HG03097 (cell line): ENCODE data around the gene AEBP2.
"Not testable (repeated sequence)": the region's sequence is repeated elsewhere in the genome, so short reads cannot be mapped to it uniquely, and the experiment has no call there.

Experiments
- ATAC-seq: cut with Tn5 transposase; IDR thresholded peaks from one replicate; pipeline ENCODE4 v1.9.1; 2021; ENCODE audit not compliant: unreplicated experiment, low FRiP score

Gene AEBP2

DNA sequence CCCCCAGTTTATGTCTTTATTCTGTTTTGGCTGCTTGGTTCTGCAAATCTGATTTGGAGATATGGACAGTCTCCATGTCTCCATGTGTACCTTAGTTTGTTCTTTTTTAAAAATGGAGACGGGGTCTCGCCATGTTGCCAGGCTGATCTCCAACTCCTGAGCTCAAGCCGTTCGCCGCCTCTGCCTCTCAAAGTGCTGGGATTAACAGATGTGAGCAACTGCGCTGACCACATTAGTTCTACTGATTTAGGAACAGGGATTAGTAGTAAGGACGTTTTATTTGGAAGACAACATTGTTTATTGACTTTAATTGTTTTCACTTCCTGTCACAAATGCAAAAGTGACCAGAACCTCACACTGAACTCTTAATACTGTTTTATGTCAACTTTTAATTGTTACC lies 14.7 kb downstream of the AEBP2 start:
- no peak for ATAC-seq

DNA sequence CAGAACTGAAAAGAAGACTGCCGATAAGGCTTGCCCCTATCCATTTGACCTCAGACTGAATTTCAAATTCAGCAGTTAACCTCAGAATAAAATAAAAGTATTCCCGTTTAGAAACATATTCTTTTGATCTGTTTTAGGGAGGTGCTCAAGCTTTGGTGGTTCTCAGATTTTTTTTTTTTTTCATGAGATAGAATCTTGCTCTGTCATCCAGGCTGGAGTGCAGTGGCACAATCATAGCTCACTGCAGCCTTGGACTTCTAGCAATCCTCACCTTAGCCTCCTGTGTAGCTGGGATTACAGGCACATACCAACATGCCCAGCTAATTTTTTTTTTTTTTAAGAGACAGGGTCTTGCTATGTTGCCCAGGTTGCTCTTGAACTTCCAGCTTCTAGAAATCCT lies 15.5 kb downstream of the AEBP2 start:
- no peak for ATAC-seq

DNA sequence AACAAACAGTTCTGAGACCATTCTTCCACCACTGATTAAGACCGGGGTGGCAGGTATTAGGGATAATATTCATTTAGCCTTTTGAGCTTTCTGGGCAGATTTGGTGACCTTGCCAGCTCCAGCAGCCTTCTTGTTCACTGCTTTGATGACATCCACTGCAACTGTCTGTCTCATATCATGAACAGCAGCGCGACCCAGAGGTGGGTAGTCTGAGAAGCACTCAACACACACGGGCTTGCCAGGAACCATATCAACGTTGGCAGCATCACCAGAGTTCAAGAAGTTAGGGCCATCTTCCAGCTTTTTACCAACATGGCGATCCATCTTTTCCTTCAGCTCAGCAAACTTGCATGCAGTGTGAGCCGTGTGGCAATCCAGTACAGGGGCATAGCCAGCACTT lies 16.9 kb downstream of the AEBP2 start:
- ATAC-seq: no peak

DNA sequence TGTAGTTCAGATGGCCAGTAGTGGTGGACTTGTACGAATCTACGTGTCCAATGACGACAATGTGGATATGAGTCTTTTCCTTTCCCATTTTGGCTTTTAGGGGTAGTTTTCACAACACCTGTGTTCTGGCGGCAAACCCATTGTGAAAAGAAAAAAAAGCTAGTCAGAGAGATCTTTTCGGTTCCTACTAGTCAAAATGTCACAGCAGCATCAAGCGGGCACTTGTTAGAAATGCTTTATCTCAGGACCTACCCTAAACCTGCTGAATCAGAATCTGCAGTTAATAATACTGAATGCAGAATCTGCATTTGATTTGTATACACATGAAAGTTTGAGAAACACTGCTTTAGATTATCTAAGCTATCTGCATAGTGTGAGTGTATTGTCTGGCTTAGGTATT lies 18.3 kb downstream of the AEBP2 start:
- ATAC-seq: no peak

DNA sequence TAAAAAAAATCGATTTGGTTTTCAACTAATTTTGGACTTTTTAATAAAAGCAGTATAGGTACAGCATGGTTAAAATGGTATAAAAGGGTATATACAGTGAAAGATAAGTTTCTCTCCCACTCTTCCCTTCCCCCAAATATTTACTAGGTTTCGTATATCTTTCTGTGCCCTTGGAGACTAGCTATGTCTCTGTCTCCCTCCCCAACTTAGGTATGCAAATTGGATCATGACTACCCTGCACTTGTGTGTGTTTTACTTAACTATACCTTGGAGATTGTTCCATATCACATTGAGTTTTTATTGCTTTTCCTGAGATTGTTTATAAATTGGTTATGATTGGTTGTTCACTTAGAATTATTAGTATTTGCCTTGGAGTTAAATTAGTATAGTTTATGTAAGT lies 19.4 kb downstream of the AEBP2 start:
- ATAC-seq: no peak

DNA sequence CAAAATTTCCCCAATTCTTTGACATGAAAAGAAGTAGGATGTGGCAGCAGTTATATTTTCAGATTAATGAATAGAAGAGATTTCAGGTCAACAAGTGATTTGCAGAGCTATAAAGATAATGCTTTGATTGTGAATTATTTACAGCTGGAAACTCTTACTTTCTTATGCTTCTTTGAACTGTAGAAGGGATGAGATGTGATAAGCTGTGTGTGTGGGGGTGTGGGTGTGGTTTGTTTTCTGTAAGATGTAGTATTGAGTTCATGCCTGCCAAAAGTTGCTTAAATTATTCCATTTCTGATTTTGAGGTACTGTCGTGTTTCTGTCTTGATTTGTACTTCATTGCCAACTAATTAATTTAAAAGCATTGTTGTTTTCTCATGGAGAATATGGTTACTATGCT lies 22.7 kb downstream of the AEBP2 start:
- no peak for ATAC-seq

DNA sequence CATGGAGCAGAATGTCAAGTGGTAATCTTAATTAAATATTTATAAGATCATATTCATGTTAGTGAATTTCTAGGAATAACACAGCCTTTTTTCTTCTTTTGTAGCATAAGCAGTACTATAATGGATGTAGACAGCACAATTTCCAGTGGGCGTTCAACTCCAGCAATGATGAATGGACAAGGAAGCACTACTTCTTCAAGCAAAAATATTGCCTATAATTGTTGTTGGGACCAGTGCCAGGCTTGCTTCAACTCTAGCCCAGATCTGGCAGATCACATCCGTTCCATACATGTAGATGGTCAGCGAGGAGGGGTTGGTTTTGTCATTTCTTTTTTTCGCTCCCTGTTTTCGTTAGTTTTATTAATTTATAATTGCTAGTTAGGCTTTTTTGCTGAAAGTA lies 23.1 kb downstream of the AEBP2 start:
- no peak for ATAC-seq

DNA sequence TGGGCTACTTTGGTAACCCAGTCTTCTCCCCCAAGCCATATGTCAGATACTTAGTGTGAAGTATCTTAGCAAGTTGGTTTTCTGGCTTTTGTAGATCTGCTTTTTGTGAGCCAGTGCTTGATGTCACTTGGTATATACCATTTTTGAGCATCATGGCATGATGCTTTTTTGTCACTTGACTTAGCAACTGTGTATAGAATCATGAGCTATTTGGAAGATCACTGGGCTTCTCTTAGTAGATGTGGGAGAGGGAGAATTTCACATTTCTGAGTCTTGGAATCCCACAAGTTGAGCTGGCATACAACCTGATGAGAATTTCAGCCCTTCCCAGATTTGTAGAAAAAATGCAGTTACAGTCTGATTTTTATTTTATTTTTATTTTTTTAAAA lies 24.9 kb downstream of the AEBP2 start:
- ATAC-seq: no peak

DNA sequence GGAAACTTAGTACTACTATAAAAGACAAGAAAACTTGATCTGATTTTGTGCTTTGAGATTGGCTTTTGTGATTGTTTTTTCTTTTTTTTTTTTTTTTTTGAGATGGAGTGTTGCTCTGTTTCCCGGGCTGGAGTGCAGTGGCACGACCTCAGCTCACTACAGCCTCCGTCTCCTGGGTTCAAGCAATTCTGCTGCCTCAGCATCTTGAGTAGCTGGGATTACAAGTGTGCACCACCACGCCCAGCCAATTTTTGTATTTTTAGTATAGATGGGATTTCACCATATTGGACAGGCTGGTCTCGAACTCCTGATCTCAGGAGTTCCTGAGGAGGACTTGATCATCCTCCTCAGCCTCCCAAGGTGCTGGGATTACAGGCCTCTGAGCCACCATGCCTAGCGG lies 26.4 kb downstream of the AEBP2 start:
- ATAC-seq: no peak

DNA sequence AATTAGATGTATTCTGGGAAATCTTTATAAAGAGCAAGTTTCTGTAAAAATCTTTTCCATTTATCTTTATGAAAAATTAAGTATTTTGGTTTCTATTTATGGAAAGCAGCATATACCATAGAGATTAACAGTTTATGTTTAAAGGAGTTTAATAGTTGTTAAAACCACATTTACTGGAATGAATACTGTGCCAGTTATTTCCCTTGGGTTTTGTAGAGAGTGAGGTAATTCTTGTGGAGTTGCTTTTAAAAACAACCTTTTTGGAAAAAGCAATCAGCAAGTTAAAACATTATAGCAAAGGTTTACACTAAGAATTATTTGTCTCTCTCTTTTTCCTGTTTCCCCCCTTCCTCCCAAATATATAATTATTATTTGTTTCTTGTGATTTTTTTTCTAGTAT lies 34.9 kb downstream of the AEBP2 start:
- no peak for ATAC-seq

DNA sequence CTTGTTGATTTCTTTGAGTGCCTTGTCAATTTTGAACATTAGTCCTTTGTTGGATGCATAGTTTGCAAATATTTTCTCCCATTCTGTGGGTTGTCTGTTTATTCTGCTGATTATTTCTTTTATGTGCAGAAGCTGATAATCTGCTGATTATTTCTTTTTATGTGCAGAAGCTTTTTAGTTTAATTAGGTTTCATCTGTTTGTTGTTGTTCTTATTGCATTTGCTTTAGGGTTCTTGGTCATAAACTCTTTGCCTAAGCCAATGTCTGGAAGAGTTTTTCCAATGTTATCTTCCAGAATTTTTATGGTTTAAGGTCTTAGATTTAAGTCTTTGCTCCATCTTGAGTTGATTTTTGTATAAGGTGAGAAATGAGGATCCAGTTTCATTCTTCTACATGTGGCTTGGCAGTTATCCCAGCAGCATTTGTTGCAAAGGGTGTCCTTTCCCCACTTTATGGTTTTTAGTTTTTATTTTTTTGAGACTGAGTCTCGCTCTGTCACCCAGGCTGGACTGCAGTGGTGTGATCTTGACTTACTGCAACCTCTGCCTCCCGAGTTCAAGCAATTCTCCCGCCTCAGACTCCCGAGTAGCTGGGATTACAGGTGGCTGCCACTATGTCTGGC lies 36.7 kb downstream of the AEBP2 start:
- ATAC-seq: not testable (repeated sequence)

DNA sequence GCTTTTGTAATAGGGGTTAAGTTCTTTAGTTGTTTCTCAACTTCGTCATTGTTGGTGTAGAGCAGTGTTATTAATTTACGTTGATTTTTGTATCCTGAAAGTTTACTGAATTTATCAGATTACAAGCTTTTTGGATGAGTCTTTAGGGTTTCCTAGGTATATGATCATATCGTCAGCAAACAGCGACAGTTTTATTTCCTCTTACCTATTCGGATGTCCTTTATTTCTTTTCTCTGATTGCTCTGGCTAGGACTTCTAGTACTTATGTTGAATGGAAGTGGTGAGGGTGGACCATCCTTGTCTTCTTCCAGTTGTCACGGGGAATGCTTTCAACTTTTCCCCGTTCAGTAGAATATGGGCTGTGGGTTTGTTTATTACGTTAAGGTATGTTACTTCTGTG lies 37.8 kb downstream of the AEBP2 start:
- ATAC-seq: no peak

DNA sequence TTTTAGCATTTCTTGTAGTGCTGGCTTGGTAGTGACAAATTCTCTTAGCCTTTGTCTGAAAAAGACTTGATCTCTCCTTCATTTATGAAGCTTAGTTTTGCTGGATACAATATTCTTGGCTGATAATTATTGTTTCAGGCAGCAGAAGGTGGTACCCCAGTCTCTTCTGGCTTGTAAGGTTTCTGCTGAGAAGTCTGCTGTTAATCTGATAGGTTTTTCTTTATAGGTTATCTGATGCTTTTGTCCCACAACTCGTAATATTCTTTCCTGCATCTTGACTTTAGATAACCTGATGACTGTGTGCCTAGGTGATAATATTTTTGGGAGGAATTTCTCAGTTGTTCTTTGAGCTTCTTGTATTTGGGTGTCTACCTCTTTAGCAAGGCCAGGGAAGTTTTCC lies 41.2 kb downstream of the AEBP2 start:
- no peak for ATAC-seq

DNA sequence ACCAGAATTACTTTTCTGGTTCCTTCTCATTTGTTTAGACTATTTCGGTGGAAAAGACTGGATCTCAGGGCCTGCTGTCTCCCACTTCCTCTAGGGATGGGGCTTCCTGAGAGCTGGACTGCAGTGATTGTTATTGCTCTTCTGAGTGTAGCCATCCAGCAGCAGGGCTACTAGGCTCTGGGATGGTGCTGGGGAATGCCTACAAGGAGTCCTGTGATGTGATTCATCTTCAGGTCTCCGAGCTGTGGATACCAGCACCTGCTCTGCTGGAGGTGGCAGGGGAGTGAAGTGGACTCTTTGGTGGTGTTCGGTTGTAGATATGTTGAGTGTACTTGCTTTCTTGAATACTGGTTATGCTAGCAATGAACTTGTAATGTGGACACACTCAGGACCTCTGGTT lies 42.7 kb downstream of the AEBP2 start:
- no peak for ATAC-seq

DNA sequence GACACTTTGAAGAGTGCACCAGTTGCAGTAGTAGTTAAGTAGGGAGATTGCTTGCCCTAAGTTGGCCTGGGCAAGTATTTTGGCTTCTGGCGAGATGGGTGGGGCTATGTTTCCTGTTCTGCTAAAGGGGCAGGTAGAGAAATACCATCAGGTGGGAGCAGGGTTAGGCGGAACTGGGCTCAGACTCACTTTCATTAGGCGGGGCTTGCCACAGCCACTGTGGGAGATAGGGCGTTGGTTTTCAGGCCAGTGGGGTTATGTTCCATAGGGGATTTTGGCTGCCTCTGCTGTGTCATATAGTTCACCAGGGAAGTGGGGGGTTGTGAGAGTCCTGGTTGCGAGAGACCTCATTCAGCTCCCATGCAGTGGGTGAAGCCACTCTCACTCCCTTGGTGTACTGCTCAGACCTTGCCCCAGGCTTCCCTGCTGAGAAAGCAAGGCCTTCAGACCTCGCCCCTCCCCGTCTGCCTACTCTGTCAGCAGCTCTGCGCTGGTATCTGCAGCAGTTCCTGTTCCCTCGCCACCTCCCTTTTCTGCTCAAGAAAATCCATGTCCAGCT lies 43.3 kb downstream of the AEBP2 start:
- peak; percentile 87 for ATAC-seq

DNA sequence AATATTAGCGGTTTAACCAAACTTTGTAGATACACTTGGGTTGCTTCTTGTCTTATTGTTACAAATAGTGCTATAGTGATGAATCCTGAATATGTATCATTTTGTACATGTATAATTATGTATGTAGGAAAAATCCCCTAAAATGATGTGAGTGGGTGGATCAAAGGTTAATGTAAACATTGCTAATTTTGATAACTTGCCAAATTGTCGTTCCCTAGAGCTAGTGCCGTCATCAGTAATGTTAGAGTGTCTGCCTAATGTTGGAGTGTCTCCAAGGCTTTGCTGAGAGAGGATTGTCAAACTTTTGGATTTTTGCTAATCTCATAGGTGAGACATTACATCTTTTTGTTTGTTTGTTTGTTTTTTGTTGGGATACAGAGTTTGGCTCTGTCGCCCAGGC lies 44.4 kb downstream of the AEBP2 start:
- ATAC-seq: no peak

DNA sequence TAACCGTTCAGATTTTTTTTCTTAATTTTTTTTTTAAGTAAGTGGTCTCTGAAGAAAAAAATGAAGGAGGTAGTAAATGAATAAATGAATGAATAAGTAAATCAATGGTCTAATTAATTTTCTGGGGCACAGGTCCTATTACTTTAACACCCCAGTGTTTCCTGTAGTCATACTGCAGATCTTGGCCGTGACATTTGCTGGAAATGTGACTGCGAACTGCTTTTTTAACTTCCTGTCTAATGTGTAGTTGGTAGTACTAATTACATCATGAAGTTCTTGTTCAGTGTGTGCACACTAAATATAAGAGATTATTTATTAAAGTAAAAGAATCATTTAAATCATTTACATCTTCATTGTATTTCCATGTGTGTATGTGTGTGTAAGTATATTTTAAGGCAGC lies 45.4 kb downstream of the AEBP2 start:
- no peak for ATAC-seq

DNA sequence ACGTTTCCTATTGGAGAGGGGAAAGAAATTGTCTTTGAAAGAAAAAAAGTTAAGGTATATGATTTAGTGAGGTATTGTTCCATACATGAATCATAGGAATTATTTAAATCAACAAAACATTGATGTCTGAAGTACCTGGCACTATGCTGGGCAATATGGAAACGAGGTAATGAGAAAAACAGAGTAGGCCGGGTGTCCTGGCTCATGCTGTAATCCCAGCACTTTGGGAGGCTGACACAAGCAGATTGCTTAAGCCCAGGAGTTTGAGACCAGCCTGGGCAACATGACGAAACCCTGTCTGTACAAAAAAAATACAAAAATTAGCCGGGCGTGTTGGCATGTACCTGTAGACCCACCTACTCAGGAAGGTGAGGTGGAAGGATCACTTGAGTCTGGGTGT lies 45.9 kb downstream of the AEBP2 start:
- ATAC-seq: no peak

DNA sequence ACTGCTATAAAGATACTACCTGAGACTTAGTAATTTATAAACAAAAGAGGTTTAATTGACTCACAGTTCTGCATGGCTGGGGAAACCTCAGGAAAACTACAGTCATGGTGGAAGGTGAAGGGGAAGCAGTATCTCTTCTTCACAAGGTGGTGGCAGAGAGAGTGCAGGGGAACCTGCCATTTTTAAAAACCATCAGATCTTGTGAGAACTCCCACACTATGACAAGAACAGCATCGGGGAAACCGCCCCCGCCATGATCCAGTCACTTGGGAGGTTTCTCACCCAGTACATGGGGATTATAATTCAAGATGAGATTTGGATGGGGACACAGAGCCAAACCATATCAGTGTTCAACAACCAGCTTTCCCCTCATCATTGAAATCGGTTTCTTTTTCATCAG lies 49.9 kb downstream of the AEBP2 start:
- no peak for ATAC-seq

DNA sequence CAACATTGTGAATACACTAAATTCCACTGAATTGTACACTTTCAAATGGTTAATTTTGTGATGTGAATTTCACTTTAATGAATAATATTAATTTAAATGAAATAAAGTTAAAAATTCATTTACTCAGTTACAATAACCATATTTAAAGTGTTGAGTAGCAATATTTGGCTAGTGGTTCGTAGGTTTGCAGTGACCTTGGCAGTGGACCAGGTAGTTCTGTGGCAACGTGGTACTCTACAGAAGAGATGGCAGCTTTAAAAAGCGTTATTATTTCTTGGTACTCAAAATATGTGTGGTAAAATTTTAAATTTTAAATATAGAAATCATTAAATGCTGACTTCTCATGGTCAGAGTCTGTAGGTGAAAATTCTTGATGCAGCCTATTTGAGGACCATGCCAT lies 51.6 kb downstream of the AEBP2 start:
- no peak for ATAC-seq

DNA sequence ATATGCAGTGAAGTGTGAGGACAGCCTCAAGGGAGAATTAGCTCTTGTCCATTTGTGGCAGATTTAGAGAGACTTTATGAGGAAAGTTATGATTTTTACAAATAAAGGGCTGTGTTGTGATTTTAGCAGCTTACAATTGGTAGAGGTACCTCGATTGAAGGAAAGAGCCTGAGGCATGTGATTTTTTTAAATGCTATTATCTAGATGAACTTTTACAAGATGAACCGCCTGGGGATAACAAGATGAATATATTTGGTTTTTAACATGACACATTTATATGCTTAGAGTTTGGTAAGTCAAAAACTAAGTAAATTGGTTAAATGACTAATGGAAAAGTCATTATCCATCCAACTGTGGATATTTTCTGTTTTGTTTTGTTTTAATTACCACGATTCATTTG lies 52.6 kb downstream of the AEBP2 start:
- ATAC-seq: no peak

DNA sequence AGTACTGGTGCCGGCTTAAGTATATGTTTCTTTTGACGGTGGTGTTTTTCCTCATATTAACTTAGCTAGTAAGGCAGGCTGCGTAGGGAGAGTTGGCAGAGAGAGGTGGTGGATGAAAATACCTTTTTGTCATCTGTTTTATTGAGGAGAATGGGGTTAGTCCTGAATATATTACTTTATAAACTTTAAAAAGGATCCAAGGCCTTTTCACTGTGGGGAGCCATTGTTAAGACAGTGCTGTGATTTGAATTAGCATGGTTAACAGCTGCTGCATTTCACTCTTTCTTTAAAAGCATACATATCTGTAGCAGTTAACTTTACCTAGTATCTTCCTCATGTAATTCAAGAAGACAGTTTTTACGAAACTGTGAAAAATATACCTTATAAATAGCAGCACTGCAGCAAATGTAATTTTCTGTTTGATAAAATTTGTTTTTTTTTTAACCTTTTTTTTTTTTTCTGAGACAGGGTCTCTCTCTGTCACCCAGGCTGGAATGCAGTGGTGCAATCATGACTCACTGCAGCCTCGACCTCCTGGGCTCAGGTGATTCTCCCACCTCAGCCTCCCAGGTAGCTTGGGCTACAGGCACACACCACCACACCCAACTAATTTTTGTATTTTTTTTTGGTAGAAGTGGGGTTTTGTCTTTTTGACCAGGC lies 57.1 kb downstream of the AEBP2 start:
- ATAC-seq: no peak

DNA sequence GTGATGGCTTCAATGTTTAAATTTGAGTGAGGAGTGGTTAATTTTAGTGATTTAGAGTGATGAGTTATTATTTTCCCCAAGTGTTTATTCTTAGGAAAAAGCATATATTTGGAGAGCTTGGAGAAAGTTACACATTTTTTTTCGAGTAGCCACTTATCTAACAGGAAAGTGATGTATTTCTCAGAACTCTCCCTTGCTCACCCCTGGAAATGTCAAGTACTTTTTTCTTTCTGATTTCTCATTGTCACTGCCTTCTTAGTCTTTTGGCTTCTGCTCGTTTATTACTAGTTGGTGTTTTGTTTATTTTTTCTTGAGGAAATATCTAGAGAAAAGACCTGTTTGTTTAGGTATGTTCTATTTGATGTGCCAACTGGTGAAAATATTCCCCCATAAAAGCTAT lies 58.8 kb downstream of the AEBP2 start:
- ATAC-seq: no peak
